A673 (cell line): Measurements from ENCODE around the gene IBSP.

Experiments
- EZH2 ChIP-seq: fragments of 200-600 bp; sonication (generic); IDR thresholded peaks from 2 replicates; pipeline ENCODE4 v1.6.1; 2017; ENCODE audit warnings: borderline replicate concordance, low read depth, mild to moderate bottlenecking, mixed read lengths, antibody characterized with exemption, low read length; ENCODE audit not compliant: poor library complexity, severe bottlenecking
- TF ChIP-seq, protein P1 (sequence below): fragments of 300-800, 200-600 bp; sonication (generic); conservative IDR thresholded peaks from 2 replicates; pipeline ENCODE4 v1.5.1; 2017; ENCODE audit warnings: low read depth, mild to moderate bottlenecking, antibody characterized with exemption, low read length, moderate library complexity, mixed read lengths

DNA sequence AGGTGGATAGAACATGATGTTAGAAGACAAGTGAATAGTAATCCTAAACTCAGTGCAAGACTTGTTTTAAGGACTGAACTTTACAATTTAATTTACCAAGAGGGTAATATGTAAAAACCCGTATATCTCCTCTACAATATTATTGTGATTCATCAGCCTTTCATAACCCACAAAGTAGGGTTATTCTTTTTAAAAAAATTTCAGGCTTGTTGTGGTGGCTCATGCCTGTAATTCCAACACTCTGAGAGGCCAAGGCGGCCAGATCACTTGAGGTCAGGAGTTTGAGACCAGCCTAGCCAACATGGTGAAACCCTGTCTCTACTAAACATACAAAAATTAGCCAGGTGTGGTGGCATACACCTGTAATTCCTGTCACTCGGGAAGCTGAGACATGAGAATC is 7.2 kb downstream of the IBSP start:
- TF ChIP-seq, protein P1, sequence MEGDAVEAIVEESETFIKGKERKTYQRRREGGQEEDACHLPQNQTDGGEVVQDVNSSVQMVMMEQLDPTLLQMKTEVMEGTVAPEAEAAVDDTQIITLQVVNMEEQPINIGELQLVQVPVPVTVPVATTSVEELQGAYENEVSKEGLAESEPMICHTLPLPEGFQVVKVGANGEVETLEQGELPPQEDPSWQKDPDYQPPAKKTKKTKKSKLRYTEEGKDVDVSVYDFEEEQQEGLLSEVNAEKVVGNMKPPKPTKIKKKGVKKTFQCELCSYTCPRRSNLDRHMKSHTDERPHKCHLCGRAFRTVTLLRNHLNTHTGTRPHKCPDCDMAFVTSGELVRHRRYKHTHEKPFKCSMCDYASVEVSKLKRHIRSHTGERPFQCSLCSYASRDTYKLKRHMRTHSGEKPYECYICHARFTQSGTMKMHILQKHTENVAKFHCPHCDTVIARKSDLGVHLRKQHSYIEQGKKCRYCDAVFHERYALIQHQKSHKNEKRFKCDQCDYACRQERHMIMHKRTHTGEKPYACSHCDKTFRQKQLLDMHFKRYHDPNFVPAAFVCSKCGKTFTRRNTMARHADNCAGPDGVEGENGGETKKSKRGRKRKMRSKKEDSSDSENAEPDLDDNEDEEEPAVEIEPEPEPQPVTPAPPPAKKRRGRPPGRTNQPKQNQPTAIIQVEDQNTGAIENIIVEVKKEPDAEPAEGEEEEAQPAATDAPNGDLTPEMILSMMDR = no peak
- no peak for TF ChIP-seq EZH2
